Measurements from ENCODE around the gene GPR68.
"Not testable (repeated sequence)": the region's sequence is repeated elsewhere in the genome, so short reads cannot be mapped to it uniquely, and the experiment has no call there.

GPR68 gene

DNA sequence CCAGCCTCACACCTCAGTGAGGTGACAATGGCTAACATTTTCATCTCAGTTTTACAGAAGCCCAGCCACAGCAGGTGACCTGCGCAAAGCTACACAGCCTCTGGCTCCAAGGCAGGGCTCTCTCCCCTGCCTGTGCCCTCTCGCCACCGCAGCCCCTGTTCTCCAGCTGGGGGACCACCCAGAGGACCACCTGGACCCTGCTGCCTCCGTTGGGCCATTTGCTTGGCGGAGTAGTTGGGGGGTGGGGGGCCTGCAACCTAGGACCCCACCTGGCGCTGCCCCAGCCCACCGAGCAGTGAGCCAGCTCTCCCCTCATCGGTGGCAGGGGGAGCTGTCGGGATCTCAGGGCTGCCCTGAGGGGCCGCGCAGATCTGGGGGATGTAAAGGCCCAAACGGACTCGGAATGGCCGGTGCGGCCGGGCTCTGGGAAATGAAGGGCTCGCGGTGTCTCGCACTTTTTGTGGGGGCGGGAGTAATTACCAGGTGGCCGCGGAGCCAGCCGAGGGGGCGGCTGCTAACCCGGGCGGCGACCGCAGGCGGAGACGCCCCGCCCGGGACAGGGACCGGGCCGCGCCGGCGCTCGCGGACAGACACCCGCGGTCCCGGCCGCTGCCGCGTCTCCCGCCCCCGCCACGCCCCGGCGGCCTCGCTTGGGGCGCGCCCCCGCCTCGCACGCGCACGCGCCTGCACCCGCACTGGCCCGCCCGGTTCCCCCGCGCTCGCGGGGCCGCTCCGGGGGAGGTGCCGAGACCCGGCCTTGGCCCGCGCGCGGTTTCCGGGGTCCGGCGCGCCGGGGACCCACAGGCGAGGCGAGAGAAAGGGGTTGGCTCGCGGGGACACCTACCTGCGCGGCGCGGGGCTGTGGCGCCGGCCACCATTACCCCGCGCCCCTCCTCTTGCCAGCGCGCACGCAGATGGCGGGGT is 8.6 kb upstream of the GPR68 start:
- DNase-seq, result peak; percentile 48

DNA sequence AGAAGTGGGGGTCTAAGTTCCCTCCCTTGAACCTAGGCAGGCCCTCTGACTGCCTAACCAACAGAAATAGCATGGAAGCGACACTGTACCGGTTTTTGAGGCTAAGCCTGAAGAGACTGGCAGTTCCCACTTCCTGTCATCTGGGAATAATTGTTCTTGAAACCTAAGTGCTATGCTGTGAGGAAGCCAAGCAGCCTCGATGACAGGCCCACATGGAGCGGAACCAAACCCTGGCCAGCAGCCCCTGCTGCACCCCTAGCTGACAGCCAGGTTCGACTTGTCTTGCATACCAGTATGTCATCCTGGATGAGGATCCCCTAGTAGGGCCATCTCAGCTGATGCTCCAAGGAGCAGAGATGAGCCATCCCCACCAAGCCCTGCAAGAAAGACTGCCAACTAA is 6.4 kb upstream of the GPR68 start:
- DNase-seq, result no peak

GRCh38 chr14:91249841-91250616 is 5.5 kb upstream of the GPR68 start:
- peak; percentile 82 for DNase-seq

- DNase-seq, result peak; percentile 88
Measured at GRCh38 chr14:91246051-91246852, 1.7 kb upstream of the GPR68 start.

- DNase-seq, result not testable (repeated sequence)
Measured at GRCh38 chr14:91245616-91246015, 1.1 kb upstream of the GPR68 start.

- DNase-seq, result peak; percentile 74
Measured at GRCh38 chr14:91245029-91245428, 525 bp upstream of the GPR68 start.

- DNase-seq, result no peak
Measured at GRCh38 chr14:91243074-91243471, 1.4 kb downstream of the GPR68 start.

GRCh38 chr14:91242635-91243034 is 1.9 kb downstream of the GPR68 start:
- DNase-seq, result no peak

- peak; percentile 57 for DNase-seq
Measured at GRCh38 chr14:91241863-91242262, 2.6 kb downstream of the GPR68 start.

DNA sequence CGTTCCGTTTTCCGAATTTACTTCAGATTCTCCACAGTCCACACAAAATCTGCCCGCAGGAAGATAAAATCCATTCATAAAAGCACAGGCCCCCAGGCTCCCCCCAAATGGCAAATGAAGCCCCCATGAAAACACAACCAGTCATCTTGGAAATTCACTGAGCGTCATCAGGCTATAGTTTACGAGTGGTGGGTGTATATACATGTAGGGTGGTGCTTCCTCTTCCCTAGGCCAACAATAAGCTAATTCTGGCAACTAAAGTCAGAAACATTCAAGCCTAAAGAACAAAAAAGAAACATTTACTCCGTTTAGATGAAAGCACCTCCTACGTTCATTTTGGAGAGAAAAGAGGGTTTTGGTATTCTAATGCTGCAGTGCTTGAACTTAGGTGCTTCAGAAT is 5.8 kb downstream of the GPR68 start:
- no peak for DNase-seq

GRCh38 chr14:91238085-91238484 is 6.4 kb downstream of the GPR68 start:
- no peak for DNase-seq

GRCh38 chr14:91237219-91237618 is 7.3 kb downstream of the GPR68 start:
- no peak for DNase-seq

- no peak for DNase-seq
Measured at GRCh38 chr14:91235841-91236240, 8.7 kb downstream of the GPR68 start.

- no peak for DNase-seq
Measured at GRCh38 chr14:91234791-91235114, 9.8 kb downstream of the GPR68 start.

GRCh38 chr14:91233936-91234790 is 10.3 kb downstream of the GPR68 start:
- DNase-seq, result no peak

DNA sequence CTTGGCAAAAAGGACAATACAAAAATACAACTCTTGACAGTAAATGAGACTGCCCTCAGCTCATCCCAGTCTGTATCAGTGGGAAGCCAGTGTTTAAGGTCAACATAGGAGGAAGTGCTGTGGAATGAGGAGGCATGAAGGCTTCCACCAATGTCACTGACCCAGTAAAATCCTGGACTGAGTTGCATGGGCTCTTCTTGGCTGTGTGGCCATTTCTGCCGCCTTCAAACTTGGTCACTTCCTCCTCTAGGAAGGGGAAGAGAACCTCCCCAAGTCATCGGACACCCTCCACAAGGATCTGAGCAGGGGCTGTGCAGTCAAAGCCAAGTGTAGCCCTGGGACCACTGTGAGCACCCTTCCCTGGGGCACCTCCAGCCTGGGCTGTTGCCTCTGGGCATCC is 11.9 kb downstream of the GPR68 start:
- DNase-seq, result no peak

DNA sequence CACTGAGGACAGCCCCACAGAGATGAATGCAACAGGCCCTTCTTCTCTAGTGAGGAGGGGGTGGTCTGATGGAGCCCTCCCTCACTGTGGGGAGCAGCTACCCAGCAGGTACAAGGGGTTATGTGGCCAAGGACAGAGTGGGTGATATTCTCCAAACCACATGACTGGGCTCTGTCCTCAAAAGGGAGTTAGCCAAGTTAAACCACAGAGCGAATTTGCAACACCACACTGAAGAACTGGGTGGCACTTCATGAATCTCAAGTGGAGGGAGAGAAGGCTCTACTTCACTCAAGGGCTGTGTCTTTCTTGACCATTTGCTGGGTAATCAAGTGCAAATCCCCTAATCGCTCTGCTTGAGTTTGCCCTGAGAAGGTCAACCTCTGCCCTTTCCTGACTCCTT is 12.5 kb downstream of the GPR68 start:
- no peak for DNase-seq

- DNase-seq, result no peak
Measured at GRCh38 chr14:91231446-91231845, 13.1 kb downstream of the GPR68 start.

DNA sequence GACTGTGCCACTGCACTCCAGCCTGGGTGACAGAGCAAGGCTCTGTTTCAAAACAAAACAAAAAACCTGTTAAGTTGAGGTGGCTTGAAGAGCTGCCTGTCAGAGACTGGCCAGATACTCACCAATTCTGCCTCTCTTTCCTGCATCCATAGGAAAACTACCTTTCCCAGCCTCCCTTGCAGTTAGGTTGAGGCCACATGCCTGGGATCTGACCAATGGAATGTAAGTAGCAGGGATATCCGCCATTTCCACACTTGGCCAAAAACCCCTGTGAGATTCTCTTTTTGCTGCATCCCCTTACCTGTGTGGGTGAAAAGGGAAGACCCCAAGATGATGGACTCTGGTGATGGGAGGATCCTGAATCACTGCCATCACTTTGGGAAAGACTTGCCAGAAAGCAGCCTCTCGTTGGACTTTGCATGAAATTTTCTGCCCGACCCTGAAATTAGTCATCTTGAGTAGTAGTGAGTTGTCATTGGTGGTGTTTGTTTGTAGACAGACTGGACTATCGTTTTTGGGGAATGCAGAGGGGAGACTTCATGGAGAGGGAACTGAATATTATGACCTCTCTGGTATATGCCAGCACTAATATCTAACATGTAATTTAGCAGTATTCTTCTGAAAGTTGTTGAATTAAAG is 14.0 kb downstream of the GPR68 start:
- DNase-seq, result no peak

GRCh38 chr14:91229743-91230200 is 14.7 kb downstream of the GPR68 start:
- DNase-seq, result peak; percentile 62

- DNase-seq, result no peak
Measured at GRCh38 chr14:91229005-91229382, 15.5 kb downstream of the GPR68 start.
